GM21723 (cell line): ENCODE results near the gene OR13C9.
"Not testable (repeated sequence)": the region's sequence is repeated elsewhere in the genome, so short reads cannot be mapped to it uniquely, and the experiment has no call there.

Source experiments
- ATAC-seq: cut with Tn5 transposase; IDR thresholded peaks from one replicate; pipeline ENCODE4 v1.9.1; 2021; ENCODE audit warnings: mild to moderate bottlenecking, moderate library complexity; ENCODE audit not compliant: unreplicated experiment

Gene OR13C9, protein sequence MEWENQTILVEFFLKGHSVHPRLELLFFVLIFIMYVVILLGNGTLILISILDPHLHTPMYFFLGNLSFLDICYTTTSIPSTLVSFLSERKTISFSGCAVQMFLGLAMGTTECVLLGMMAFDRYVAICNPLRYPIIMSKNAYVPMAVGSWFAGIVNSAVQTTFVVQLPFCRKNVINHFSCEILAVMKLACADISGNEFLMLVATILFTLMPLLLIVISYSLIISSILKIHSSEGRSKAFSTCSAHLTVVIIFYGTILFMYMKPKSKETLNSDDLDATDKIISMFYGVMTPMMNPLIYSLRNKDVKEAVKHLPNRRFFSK

GRCh38 chr9:104618104-104618503 is at the start of gene OR13C9:
OR13C9 (minus strand) TSS chr9:104618204; CDS start chr9:104618204, 0 bp downstream.
- no peak for ATAC-seq

- ATAC-seq: no peak
Measured at GRCh38 chr9:104658496-104659195, 40.6 kb upstream of the OR13C9 start.

GRCh38 chr9:104635456-104635855 is 17.5 kb upstream of the OR13C9 start:
- ATAC-seq: no peak

- ATAC-seq: no peak
Measured at GRCh38 chr9:104633976-104634520, 16.0 kb upstream of the OR13C9 start.

- ATAC-seq: not testable (repeated sequence)
Measured at GRCh38 chr9:104625964-104626363, 8.0 kb upstream of the OR13C9 start.

- ATAC-seq: no peak
Measured at GRCh38 chr9:104617418-104617817, 586 bp downstream of the OR13C9 start.

DNA sequence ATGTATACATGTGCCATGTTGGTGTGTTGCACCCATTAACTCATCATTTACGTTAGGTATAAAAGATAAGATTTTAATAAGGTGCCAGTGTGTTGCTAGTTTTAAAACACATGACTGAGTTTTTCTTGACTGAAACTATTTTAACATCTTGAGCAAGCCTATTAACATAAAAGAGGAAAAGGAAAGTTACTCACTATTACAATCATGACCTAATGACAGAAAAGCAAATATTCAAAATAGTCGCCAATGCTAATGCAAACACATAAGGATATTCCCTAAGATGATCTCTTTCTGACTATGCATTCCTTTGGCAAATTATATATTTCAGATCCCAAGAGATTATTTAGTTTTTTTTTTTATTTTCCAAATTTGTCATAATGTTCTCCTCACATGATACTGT is 6.8 kb downstream of the OR13C9 start:
- no peak for ATAC-seq

GRCh38 chr9:104608336-104608735 is 9.7 kb downstream of the OR13C9 start:
- ATAC-seq: no peak

- ATAC-seq: no peak
Measured at GRCh38 chr9:104606152-104606551, 11.9 kb downstream of the OR13C9 start.

DNA sequence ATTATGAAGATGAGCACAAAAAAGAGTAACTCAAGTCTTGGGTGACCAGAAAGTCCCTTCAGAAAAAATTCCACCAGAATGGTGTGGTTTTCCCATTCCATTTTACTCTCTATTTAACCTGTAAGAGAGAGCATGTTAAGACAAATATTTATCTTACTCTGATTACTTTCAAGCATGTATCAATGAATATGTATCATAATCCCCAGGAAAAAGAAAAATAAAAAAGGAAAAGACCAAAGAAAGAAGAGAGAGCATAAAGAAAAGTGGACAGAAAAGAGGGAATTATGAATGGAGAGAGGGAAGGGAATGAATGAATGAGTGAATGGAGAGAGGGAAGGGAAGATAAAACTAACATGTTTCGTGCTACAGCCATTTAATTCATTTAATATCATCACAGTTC is 12.5 kb downstream of the OR13C9 start, which contains the start of gene OR13C2:
Gene OR13C2 (minus strand): TSS at position 101 of the 400 bp plus-strand sequence. CDS start 0 bp downstream, at position 101.
- ATAC-seq: not testable (repeated sequence)

DNA sequence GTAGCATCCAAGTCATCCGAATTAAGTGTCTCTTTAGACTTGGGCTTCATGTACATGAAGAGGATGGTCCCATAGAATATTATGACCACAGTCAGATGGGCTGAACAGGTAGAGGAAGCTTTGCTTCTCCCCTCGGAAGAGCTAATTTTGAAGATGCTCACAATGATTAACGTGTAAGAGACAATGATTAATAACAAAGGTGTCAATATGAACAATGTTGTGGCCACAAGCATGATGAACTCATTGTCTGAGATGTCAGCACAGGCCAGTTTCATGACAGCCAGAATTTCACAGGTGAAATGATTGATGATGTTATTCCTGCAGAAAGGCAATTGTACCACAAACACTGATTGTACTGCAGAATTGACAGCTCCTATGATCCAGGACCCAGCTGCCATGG is 13.2 kb downstream of the OR13C9 start:
- ATAC-seq: no peak

DNA sequence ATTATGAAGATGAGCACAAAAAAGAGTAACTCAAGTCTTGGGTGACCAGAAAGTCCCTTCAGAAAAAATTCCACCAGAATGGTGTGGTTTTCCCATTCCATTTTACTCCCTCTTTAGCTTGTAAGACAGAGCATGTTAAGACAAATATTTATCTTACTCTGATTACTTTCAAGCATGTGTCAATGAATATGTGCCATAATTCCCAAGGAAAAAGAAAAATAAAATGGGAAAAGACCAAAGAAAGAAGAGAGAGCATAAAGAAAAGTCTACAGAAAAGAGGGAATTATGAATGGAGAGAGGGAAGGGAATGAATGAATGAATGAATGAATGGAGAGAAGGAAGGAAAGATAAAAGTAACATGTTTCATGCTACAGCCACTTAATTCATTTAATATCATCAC is 18.7 kb downstream of the OR13C9 start, which contains the start of gene OR13C5:
Gene OR13C5 (minus strand): TSS at position 101 of the 400 bp plus-strand sequence. CDS start 0 bp downstream, at position 101.
- not testable (repeated sequence) for ATAC-seq

DNA sequence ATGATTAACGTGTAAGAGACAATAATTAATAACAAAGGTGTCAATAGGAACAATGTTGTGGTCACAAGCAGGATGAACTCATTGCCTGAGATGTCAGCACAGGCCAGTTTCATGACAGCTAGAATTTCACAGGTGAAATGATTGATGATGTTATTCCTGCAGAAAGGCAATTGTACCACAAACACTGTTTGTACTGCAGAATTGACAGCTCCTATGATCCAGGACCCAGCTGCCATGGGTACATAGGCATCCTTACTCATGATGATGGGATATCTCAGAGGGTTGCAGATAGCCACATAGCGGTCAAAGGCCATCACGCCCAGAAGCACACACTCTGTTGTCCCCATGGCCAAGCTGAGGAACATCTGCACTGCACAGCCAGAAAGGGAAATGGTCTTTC is 19.3 kb downstream of the OR13C9 start:
- ATAC-seq: not testable (repeated sequence)

- no peak for ATAC-seq
Measured at GRCh38 chr9:104589626-104590025, 28.4 kb downstream of the OR13C9 start.

GRCh38 chr9:104586496-104587180 is 31.4 kb downstream of the OR13C9 start:
- ATAC-seq: no peak

- ATAC-seq: no peak
Measured at GRCh38 chr9:104580562-104580961, 37.4 kb downstream of the OR13C9 start.

GRCh38 chr9:104577263-104577662 is 40.7 kb downstream of the OR13C9 start:
- no peak for ATAC-seq

GRCh38 chr9:104575456-104575855 is 42.5 kb downstream of the OR13C9 start:
- ATAC-seq: no peak

- no peak for ATAC-seq
Measured at GRCh38 chr9:104572612-104573011, 45.4 kb downstream of the OR13C9 start.

DNA sequence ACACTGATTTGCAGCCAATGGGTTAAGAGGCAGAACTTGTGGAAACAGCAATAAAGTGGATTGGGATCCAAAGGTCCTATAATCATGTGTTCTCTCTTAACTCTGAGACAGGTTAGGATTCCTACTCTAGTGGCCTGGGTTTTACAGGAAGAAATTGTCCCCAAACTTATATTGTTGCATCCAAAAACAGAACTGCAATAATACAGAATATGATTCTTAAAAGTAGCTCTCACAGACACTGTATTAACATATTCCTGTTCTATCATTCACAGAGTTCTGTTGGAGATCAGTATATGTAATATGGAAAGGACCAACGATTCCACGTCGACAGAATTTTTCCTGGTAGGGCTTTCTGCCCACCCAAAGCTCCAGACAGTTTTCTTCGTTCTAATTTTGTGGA is 49.1 kb downstream of the OR13C9 start, which contains the start of gene OR13C8:
Gene OR13C8 (plus strand): TSS at position 301 of the 400 bp plus-strand sequence. CDS start 0 bp downstream, at position 301.
- no peak for ATAC-seq
